AG10803 (cell line): ENCODE measurements around the gene RAB40B.
A peak's percentile ranks its signal among the peaks of the same experiment; 100 is the strongest.

Source experiments
- DNase-seq: peaks from one replicate; pipeline ENCODE4 v3.0.0; 2010; ENCODE audit warnings: low read depth
- H3K4me3 ChIP-seq: 2 replicates; pipeline ENCODE4 v1.5.1; 2011; ENCODE audit warnings: mild to moderate bottlenecking, low read length, control low read depth
- TF ChIP-seq, protein P1 (sequence below): conservative IDR thresholded peaks from 2 replicates; pipeline ENCODE4 v1.5.1; 2011; ENCODE audit warnings: mild to moderate bottlenecking, low read length, control low read depth, inconsistent platforms

RAB40B gene

DNA sequence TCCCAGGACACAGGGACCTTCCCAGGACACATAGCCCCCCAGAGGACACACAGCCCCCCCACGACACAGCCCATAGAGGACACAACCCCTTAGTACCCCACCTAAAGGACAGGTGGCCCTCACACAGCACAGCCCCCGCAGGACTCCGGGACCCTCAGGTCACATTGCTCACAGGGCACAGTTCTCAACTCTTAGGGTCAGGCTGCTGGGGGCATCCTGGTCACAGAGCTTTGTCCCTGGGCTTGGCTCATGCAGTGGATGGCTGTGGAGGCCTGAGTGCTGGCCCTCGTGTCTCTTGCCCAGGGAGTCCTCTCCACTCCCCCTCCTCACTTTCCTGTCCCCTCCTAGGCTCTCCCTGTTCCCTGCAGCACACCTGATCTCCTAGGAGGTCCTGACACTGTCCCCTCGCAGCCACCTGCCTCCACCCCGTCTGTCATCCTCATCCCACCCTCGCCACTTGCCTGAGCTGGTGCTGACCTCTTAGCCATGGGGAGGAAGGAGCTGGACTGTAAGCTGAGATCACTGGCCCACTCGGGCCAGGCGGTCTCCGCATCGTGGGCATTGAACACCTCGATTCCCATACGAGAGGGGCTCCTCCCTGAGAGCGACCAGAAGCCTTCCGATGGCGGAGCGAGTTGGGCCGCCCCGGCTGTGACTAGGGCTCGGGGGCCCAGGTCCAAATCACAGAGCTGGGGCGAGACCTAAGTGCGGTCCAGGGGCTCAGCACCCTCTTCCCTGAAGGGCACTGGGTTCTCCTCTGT, 48.8 kb downstream of the RAB40B start:
- no peak for DNase-seq
- no peak overlapping the region for H3K4me3 ChIP-seq
- TF ChIP-seq, protein P1, sequence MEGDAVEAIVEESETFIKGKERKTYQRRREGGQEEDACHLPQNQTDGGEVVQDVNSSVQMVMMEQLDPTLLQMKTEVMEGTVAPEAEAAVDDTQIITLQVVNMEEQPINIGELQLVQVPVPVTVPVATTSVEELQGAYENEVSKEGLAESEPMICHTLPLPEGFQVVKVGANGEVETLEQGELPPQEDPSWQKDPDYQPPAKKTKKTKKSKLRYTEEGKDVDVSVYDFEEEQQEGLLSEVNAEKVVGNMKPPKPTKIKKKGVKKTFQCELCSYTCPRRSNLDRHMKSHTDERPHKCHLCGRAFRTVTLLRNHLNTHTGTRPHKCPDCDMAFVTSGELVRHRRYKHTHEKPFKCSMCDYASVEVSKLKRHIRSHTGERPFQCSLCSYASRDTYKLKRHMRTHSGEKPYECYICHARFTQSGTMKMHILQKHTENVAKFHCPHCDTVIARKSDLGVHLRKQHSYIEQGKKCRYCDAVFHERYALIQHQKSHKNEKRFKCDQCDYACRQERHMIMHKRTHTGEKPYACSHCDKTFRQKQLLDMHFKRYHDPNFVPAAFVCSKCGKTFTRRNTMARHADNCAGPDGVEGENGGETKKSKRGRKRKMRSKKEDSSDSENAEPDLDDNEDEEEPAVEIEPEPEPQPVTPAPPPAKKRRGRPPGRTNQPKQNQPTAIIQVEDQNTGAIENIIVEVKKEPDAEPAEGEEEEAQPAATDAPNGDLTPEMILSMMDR, result no peak

DNA sequence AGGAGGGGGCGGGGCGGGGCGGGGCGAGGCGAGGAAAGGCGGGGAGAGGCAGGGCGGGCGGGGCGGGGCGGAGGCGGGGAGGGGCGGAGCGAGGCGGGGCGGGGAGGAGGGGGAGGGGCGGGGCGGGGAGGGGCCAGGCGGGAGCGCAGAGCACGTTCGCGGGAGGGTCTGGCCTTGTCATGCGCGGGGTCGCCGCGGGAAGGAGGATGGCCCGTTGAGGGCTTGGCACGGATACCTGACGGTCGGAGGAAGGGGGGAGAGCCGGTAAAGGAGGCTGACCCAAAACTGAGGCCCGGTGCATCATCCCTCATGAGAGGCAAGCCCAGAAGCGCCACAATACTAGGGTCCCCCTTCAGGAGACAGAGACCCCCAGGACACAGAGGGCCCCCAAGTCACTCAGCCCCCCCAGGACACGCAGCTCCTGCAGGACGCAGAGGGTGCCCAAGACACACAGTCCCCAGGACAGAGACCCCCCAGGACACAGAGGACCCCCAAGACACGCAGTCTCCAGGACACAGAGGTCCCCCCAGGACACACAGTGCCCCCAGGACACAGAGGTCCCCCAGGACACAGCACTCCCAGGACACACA, 49.7 kb downstream of the RAB40B start:
- TF ChIP-seq, protein P1, result no peak
- peak overlapping the region; percentile 71 for H3K4me3 ChIP-seq
- DNase-seq, result no peak

DNA sequence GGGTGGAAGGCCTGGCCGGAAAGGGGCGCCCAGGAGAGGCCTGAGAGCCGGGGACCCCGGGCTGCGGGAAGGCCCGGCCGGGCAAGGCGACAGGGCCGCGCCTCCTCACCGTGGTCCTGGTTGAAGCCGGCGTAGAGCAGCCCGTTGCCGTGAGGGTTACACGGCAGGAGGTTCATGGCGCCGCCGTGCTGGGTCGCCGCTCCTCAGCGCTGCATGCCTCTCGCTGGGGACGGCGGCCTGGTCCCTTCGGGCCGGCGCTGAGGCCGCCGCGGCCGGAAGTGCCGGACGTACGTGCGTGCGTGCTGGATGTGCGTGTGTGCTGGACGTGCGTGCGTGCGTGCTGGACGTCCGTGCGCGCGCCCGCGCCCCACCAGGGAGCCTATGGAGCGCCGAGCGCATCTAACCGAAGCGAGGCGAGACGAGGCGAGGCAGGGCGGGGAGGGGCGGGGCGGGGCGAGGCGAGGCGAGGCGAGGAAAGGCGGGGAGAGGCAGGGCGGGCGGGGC, 50.3 kb downstream of the RAB40B start, which contains the start of gene WDR45B:
Gene WDR45B, minus strand, starts transcription at position 280 of the 504 bp plus-strand sequence. Its CDS starts 104 bp downstream, at position 176.
- peak within 1 kb of the TSS; percentile 90 for H3K4me3 ChIP-seq
- TF ChIP-seq, protein P1, result no peak
- peak; percentile 99 for DNase-seq

DNA sequence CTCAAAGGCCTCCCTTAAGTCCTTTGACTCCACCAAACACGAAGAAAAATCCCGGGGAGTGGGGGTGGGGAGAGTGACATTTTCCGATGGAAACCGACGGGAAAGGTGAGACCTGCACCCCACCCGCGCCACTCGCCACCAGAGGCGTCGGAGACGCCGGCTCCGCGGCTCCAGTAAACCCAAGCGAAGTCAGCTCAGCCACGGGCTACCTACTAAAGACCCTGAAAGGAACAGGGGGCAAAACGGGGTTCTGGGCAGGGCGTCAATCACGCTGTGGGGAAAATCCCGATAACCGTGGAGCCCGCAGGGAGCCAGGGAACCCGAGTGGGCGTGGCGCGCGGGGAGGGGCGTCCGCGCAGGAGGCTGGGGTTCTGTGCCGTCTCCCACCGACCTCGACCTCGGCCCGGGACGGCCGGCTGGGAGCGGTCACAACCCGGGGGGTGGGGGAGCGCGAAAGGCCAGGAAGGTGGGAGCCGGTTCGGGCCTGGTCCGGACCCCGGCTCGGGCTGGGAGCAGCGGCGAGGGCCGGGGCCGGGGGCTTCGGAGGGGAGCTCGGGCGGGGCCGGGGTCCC, 50.8 kb downstream of the RAB40B start:
- no peak for DNase-seq
- TF ChIP-seq, protein P1, result peak; percentile 23; the same call in 1 of the 2 replicates
- peak overlapping the region; percentile 90 for H3K4me3 ChIP-seq

DNA sequence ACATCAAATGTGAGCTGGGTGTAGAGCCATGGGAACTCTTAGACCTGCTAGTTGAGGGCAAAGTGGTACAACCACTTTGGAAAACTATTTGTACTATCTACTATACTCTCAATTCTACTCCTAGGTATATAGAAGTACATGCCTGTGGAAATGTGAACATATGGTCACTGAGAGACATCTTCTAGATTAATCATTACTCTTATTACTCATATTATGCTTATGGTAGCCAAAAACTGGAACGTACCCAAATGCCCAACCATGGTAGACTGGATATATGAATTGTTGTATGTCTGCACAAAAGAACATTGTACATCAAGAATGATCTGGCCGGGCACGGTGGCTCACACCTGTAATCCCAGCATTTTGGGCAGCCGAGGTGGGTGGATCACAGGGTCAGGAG, 53.0 kb downstream of the RAB40B start:
- no peak for DNase-seq
- no peak overlapping the region for H3K4me3 ChIP-seq

DNA sequence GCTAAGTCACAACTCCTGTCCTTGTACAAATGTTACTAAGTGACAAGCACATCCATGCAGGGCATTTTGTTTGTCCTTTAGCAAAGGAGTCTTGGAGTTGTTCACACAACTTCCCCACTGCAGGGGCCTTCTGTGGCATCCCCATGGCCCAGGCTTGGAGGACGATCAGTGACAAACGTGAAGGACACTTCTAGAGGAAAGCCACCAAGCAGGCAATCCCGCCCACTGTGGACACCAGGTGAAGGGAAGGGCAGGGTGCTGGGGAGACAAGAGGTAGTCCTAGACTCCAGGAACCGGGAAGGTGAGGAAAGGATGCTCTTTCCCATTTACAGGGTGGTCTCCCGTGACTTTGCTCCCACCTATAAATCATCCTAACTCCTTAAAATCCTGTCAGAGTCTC, 54.4 kb downstream of the RAB40B start:
- H3K4me3 ChIP-seq, result no peak overlapping the region
- no peak for DNase-seq
- TF ChIP-seq, protein P1, result no peak

More for the DNA sequence above, 53.0 kb downstream of the RAB40B start:
- TF ChIP-seq, protein P1, result no peak
